HG03432 (cell line): Measurements from ENCODE around the gene DUSP14.
"Not testable (repeated sequence)": the region's sequence is repeated elsewhere in the genome, so short reads cannot be mapped to it uniquely, and the experiment has no call there.

Source experiments
- ATAC-seq: cut with Tn5 transposase; IDR thresholded peaks from one replicate; pipeline ENCODE4 v1.9.1; 2021; ENCODE audit warnings: mild to moderate bottlenecking, moderate library complexity; ENCODE audit not compliant: unreplicated experiment

DUSP14 gene, protein sequence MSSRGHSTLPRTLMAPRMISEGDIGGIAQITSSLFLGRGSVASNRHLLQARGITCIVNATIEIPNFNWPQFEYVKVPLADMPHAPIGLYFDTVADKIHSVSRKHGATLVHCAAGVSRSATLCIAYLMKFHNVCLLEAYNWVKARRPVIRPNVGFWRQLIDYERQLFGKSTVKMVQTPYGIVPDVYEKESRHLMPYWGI

DNA sequence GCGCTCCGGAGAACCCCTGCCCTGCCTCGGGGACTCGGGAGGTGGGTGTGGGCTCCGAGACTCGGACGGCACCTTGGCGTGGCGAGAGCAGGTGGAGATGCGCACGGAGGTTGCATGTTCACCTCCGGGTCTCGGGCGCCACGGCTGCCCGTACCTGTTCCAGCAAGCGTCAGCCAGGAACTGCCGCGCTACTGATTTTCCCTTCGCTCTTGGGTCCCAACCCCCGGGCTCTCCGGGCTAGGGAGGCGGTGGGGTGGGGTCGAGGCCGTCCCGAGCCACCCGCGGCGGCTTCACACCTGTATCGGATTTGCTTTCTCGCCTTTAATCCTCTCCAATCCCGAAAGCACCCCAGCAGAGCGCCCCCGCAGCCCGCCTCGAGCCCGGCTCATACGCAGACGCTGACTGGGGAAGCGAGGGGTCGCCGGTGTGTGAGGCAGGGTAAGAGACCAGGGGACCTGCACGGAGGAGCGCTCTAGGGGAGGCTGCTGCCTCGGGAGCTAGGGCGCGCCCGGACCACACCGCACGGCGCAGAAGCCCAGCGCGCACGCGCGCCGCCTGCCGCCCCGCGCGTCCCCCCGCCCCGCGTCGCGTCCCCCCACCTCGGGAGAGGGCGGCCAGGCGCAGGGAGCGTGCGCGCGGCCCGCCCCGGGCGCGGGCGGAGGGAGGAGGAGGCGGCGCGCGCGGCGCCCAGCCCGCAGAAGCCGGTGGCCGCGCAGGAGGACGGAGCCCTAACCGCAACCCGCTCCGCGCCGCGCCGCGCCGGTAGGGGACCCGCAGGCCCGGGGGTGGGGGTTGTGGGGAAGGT lies at the start of gene DUSP14:
DUSP14 (plus strand) TSS at position 695 of the 805 bp plus-strand sequence. CDS start 22,382 bp downstream, outside the sequence.
- peak; percentile 65 for ATAC-seq

DNA sequence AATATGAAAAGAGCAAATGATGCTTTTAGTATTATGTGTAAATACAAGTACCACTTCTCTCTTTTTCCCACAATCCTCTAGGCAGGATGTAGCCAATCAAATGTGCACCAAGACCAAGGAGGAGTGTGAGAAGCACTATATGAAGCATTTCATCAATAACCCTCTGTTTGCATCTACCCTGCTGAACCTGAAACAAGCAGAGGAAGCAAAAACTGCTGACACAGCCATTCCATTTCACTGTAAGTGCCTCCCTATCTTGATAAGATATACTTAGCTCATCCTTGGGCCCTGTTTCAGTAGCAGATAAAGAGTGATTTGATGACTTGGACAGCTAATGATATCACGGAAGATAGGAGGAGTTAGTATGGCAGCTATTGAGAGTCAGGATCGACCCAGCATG lies 49.3 kb upstream of the DUSP14 start:
- no peak for ATAC-seq

DNA sequence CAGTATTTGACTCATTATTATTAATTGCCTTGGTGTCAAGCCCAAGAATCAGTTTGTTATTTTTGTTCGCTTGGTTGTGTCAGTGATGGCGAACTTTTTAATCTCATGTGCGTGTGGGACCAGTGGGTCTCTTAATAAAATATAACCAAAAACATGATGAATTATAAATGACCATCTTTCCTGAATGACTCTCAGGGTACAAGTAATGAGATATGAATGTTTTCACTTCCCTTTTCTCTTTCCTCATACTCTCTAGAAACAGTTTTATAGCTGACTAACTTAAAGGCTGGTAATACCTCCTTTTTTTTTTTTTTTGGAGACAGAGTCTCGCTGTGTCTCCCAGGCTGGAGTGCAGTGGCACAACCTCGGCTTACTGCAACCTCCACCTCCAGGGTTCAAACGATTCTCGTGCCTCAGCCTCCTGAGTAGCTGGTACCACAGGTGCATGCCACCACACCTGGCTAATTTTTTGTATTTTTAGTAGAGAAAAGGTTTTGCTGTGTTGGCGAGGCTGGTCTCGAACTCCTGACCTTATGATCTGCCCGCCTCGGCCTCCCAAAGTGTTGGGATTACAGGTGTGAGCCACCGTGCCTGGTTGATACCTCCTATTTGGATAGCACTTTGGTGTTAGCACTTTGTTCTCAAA lies 48.2 kb upstream of the DUSP14 start:
- not testable (repeated sequence) for ATAC-seq

DNA sequence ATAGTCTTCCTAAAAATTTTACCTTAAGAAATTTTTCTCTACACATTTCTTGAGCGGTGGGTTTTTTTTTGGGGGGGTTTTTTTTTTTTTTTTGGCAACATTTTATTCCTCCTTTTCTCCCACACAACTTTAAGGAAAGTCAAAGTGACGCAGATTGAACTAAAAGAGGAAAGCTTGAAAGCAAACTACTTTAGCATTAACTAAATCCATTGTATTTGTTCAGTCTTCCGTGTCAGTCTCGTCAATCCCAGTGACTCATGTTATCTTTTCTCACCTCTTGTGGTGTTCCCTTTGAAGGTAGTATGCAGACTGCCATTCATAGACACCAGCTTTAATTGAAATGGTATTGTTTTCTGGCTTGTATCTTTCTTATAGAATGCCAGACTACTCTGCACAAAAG lies 43.7 kb upstream of the DUSP14 start:
- no peak for ATAC-seq

DNA sequence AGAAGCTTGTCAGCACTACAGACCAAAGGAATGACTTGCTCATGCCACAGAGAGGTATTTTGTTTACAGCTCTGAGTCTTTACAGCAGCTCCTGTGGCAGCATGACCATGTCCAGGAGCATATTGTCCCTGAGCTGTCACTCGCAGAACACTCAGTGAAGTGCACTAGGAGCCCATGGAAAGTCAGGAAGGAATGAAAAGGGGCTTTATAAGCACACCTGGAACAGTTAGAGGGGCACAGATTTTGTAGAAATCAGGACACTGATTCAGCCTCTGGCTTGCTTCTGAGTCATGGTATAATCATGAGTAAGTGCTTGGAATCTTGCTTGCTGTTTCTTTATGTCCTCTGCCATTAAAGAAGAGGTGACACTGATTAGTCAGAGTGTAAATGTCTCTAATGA lies 42.0 kb upstream of the DUSP14 start:
- ATAC-seq: no peak

DNA sequence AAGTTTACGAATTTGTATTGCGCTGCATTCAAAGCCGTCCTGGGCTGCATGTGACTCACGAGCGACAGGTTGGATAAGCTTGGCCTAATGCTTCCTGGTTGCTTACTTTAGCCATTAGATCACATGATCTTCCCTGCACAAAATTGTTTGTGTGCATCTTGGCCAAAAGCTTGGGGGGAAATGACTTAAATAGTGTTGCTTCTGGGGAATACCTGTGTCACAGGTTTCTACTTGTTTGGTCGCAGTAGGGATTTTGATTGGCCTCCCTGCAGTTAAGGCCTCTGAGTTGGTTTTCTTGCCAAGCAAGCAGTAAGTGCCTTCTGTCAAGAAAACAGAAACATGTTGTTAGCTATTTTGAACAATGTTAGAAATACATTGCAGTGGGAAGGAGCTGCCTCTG lies 39.6 kb upstream of the DUSP14 start:
- no peak for ATAC-seq

DNA sequence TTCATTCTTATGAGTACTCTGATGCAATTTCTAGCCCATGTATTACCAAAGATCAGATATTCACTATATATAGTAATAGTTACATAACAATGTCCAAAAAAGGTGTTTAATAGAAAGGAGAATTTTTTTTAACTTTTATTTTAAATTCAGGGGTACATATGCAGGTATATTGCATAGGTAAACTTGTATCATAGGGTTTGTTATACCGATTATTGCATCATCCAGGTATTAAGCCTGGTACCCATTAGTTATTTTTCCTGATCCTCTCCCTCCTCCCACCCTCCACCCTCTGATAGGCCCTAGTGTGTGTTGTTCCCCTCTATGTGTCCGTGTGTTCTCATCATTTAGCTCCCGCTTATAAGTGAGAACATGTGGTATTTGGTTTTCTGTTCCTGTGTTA lies 31.9 kb upstream of the DUSP14 start:
- ATAC-seq: not testable (repeated sequence)

DNA sequence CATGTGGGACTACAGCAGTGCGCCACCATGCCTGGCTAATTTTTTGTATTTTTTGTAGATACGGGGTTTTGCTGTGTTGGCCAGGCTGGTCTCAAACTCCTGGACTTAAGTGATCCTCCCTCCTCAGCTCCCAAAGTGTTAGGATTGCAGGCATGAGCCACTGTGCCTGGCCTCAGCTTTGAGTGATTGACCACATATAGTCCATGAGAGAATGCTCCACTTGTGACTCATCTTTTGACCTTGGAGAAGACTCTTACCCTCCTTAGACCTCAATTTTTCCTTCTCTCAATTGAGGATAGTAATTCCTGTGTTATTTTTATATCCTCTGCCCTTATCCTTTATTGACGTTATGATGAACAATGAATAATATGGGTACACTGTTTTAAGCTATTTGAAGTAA lies 30.9 kb upstream of the DUSP14 start:
- ATAC-seq: no peak

DNA sequence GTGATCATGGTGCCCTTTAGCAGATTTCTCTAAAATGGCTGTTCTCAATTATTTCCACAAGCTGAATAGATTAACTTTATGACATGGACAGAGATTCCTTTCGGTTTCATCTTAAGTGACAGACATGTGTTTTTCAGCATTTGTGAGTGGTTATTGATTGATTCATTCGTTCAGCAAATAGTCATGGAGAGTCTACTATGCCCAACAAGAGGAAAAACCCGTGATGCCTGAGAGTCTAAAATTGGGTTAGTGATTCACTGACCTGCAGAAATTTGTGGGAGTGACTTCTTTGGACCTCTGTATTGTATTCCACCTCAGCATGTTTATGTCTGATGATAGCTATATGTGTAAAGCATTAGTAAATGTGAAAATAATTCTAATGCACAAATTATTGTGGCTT lies 28.0 kb upstream of the DUSP14 start:
- no peak for ATAC-seq

DNA sequence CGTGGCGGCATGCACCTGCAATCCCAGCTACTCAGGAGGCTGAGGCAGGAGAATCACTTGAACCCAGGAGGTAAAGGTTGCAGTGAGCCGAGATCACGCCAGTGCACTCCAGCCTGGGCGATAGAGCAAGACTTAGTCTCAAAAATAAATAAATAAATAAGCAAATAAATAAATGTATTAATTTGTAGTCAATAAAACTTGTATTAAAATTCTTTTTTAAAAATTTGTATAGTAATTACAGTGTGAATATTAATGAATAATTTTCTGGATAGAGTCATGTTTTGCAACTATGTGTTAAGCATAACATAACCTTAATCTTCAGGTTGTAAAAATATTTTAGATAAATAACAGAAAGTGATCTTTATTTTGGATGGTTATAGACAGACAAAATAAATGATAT lies 27.2 kb upstream of the DUSP14 start:
- ATAC-seq: no peak

DNA sequence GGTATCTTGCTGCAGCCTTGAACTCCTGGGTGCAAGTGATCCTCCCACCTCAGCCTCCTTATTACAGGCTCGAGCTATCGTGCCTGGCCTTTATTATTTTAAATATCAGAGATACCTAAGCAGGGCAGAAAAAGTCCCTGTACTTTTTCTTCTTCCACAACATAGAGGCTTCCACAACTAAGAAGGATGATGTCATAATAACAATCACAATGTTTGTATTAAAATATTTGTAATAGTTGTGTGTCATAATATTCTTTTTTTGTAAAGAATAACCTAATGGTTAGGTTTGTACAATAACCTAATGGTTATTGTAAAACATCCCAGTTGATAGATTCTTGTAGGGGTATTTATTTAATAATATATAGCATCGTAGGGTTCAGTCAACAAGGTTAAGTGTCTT lies 26.7 kb upstream of the DUSP14 start:
- no peak for ATAC-seq

DNA sequence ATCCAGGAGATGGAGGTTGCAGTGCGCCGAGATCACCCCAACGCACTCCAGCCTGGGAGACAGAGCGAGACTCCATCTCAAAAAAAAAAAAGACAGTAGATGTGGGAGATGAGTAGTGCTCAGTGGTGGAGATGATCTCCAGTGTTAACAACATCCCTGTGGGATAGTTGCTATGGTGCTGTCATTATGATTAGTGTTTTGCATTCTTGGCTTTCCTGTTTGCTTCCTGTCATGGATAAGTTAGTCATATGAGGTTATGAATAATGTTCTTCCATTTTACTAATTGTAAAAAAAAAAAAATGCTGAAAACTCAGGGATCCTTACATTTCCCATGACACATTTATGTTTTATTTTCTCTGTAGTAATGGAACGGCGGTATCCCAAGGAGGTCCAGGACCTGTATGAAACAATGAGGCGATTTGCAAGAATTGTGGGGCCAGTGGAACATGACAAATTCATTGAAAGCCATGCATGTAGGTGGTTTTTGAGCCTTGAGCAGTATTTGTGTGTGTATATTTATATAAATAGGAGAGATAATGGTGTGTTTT lies 24.5 kb upstream of the DUSP14 start:
- ATAC-seq: no peak

DNA sequence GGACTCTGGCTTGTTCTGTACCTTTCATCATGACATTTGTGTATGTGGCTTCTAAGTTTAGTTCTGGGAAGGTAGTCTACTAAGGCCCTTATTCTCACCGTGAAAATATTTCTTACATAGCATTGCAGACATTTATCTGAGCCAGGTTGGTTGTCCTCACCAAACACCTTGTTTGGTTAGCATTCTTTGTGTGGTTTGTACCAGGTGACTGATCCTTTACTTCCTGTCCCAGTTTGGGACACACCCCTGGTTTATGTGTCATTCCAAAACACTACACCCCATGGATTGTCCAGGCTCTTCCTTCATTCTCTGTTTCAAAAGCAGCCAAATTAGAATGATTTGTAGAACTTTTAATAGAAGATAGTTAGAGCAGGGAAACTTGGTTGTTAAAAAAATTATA lies 23.2 kb upstream of the DUSP14 start:
- ATAC-seq: no peak

DNA sequence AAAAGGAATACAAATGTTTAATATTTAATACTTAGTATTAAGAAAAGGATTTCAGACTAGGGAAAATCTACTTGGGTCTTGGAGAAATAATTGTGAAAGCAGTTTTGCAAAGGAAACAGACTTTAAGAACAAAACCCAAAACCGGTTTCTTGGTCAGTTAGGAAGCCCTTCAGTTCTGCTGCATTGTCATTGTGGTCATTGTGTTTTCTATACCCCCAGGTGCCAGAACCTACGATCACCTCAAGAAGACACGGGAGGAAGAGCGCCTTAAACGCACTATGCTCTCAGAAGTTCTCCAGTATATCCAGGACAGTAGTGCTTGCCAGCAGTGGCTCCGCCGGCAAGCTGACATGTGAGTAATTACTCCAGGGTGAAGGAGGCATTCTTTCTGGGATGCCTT lies 19.5 kb upstream of the DUSP14 start:
- no peak for ATAC-seq

DNA sequence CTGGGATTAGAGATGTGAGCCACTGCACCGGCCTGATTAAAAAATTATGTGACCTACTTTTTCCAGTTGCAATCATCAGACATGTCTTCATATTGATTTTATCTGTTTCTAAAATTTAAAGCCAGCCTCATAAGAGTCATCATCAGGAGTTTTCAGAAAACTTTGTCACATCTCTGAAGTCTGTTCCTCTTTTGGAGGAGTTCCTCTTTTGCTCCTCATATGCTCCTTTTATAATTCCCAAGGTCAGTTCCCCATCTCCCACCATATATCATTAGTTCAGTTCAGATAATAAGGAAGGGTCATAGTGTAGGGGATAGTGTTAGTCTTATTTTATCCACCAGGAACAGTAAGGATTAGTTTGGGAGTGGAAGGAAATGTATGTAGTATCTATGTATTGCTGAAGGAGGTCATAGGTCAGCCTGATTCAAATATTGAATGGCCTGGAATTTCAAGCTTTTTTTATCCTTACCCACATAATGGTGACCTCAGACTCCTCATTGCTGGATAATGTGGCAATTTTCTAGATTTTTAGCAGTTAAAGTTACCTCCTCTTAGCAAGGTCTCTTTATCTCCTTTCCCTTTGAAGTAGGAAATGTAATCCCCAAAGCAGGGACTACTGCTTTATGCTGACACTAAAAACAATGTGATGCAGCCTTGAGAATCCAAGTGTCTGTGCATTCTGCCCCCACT lies 13.8 kb upstream of the DUSP14 start:
- no peak for ATAC-seq

DNA sequence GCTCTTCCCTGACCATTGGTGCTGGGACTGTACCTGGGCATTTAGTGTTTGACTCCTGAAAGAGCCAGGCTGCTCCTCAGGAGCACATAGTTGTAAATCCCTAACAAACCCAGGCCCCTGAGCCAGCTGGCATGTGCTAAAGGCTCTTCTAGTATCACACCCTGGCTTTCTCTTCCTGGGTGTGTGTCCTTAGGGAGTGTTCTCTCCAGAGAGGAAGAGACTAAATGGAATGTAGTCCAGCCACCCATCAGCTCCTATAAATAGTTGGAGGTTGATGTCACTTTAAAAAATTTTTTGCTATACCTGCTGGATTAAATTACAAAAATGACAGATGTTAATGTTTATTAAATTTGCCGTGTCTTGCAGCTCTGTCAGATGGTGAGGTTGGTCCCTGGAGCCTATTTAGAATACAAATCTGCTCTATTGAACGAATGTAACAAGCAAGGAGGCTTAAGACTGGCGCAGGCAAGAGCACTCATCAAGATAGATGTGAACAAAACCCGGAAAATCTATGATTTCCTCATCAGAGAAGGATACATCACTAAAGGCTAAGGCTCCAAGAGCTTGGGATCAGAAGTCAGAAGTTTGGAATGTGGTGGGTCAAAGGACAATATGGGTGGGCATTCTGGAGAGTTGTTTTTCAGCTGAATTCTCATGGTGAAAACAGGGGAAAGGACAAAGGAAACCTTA lies 13.1 kb upstream of the DUSP14 start:
- ATAC-seq: no peak

DNA sequence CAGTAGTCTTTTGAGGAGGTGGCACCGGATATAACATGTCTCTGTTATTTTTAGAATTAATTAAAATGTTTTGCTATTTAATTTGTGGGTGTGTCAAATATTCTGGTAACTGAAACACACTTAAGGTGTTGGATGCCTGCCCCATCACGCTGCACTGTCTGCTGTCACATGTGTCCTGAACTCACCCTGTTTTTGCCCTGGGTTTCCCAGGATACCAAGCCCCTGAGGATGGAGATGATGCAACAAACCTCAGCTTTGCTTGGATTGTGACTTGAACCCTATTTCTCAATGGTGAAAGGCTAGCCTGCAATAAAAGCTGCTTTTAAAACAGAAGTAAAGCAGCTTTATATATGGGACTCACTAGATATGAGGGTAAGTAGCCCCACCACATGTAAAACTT lies 11.5 kb upstream of the DUSP14 start:
- ATAC-seq: no peak

DNA sequence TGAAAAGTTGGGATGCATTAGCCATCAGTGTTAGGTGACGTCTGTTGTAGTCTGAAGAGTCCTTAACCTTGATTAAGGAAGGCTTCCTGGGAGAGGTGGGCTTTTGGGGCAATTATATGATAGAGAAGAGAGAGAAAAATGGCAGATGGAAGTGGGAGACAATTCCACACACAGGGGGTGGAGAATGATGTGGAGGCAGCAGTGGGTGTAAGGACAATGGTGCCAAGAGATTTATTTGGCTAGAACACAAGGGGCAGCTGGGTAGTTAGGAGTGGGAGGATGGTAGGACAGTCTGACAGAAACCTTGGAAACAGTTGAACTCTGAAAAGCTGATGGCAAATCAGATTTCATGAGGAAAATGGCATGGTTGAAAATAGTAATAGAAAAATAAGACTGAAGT lies 10.7 kb upstream of the DUSP14 start:
- no peak for ATAC-seq

DNA sequence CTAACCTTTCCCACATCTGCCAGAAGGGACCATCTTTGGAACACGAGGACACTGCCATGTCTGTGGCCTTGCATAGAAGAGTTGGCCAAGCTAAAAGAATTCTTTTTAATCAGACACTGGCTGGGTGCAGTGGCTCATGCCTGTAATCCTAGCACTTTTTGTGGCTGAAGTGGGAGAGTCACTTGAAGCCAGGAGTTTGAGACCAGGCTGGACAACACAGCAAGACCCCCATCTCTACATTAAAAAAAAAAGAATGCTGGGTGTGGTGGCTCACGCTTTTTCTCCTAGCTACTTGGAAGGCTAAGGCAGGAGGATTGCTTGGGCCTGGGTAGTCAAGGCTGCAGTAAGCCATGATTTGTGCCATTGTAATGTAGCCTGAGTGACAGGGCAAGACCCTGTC lies 9.3 kb upstream of the DUSP14 start:
- ATAC-seq: no peak

DNA sequence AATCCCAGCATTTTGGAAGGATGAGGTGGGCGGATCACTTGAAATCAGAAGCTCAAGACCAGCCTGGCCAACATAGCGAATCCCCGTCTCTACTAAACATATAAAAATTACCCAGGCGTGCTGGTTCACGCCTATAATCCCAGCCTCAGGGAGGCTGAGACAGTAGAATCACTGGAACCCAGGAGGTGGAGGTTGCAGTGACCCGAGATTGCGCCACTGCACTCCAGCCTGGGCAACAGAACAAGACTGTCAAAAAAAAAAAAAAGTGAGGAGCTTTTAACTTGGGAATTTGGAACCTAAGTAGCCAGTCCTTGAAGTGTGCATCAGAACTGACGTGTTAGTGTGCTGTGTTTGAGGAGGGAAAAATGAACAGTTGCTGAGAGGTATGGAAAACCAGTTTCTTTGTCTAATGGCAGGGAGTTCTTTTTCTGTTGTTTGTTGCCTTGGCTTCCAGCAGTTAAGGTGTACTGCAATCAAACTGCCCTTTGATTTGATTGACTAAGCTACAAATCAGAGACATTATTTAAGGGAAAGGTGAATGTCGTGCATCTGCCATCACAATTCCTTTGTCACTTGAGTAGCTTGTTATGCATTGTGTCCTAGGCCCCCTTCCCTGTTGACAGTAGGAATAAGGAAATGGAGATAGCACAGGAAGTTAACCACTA lies 8.6 kb upstream of the DUSP14 start:
- ATAC-seq: no peak
